Activated CD8-positive, alpha-beta memory T cell treated with anti-CD3 and anti-CD28 coated beads, Interleukin-2, amount 50 U/mL, for 48 hours (primary cell): ENCODE measurements around the gene HDAC8.
A peak's percentile ranks its signal among the peaks of the same experiment; 100 is the strongest.

ENCODE experiments used
- DNase-seq: peaks from one replicate; pipeline ENCODE4 v3.0.0-alpha.2; 2020

HDAC8 gene

GRCh38 chrX:72313707-72314641, 258.7 kb downstream of the HDAC8 start:
- no peak for DNase-seq

DNA sequence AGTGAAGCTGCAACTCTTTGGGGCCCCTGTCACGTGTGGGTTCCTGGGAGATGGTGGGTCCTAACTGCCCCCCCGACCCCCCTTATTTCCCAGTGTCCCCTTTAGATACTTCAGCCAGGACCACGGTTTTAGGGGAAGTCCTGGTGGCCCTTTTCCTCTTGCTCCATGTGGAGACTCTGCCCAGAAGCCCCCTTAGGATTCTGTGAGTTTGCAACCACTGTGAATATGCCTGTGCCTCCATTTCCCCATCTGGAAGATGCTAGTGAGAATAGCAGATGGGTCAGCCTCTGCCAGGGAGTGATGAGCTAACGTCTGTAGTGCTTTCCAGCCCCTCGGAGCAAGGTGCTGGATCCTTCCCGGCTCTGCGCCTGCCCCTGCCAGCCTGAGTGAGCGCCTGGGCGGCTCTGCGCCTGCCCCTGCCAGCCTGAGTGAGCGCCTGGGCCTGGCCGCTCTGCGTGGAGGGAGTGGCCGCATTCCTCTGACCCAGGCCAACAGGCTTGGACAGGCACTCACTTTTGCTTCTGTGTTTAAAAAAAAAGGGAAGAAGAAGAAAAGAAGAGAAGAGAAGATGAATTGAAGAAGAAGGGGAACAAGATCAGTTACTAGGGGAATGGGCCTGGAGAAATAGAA, 260.2 kb downstream of the HDAC8 start:
- no peak for DNase-seq

GRCh38 chrX:72309297-72310071, 263.2 kb downstream of the HDAC8 start:
- DNase-seq: no peak

DNA sequence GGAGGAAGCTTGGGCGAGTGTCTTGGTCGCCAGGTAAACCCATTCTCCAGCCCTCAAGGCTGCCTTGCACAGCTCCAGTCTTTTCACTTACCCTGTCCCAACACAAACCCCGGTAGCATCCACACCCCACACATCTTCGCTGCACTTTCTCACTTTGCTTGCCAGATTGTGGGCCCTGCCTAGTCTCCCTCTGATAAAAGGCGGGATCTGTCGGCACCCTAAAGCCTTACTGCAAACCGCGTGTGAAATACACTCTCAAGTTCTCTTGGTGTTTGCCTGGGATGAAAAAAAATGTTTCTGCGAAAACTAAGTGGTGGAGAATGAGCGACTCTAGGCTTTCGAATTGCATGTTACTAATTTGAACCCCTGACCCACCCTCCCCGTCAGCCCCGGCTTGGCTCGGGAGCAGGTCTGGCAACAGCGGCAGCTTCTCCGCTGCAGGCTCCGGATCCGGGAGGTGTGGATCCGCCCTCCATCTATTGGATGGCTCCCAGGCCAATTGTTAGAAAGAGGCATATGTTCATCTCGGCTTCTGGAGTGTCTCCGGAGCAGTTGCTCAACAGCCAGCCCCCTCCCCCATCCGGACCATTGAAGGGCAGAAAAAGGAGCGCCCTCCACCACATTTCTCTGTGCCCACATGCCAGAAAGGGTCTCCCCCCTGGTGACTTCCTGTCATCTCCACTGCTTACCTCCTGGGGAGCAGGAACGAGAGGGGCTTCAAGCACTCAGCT, 263.9 kb downstream of the HDAC8 start:
- DNase-seq: peak; percentile 48

GRCh38 chrX:72308209-72308565, 264.5 kb downstream of the HDAC8 start:
- DNase-seq: no peak

DNA sequence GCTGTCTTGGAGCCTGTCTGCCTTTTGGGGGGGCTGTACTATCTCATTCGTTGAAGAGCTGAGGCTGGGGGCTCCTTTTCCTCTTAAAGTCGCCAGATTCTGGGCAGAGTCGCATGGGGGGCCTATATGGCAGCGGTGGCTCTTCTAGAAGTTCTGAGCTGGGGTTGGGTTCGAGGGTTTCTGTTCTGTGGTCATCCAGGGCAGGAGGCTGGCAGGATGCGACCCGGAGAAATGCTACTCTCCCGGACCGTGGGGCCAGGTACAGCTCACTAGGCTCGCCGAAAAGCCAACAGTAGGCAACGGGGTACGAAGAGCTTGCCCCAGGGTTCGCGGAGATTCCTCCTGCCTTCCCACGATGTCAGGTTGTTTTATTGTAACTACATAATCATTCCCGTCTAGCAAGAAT, 265.0 kb downstream of the HDAC8 start:
- DNase-seq: peak; percentile 48

DNA sequence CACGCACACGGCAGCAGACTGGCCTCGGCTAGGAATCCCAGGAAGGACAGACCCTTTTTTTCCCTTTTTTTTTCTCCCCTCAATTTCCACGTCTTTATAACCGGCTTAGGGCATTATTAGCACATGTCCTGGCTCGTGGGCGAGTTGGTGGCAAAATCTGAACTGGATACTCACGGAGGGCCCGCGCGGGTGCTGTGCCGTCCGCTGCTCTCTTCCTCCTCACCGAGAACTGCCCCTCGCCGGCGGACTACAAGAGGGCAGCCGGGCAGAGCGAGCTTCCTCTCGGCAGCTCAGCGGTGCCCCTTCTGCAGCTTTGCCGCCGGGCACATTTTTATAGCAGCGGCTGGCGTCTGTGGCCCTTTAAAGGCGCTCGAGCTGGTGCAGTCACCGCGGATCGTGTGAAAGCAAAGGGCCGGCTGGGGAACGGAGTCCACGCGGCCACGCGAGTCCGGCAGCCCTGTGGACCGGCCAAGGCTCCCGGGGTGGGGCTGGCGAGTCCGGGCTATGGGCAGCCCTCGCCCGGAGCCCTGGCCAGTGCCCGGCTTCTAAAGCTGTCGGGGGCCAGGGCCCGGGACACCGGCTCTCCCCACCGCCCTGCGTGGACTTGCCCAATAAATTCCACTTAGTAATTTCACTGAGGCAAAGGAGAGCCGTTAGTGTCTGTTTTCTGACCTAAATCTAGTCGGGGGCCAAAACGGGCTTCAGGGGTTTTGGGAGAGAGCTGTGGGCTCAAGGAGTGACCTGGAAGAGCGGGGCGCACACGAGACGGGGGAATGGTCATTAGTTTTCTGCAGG, 265.6 kb downstream of the HDAC8 start:
- DNase-seq: peak; percentile 52

- no peak for DNase-seq
Measured at GRCh38 chrX:72306085-72306801, 266.4 kb downstream of the HDAC8 start.

DNA sequence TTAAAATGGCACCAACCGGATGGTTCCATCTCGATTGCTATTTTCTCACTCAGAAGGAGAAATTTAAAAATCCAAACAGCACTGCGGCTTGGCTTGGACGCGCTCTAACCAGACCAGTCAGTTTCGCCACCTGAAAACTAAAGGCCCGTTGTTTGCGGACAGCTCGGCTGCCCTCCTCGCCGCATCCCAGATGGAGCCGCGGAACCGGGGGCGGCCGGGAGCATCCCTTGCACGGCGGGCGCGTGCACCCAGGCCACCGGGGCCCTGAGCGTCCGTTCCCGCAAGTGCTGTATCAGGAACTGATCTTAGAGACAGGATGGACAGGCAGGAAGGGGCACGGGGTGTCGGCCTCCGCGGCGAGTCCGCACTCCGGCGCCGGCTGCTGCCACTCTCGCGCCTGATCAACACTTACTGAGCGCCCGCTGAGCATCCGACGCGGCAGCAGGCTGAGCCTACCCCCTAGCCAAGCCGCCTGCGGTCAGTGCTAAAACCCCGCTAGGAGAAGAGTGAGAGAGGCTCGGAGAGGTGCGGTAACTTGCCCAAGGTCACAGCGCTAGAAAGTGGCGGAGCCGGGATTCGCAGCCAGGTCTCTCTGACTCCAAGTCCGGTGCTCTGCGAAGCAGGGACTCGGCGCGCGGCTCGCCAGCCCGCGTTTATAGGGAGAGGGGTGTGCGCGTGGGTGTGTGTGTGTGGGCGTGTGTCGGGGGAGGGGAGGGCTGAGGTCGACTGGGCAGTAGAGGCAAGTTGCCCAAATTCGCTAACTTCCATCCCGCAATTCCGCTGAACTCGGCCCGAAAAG, 267.2 kb downstream of the HDAC8 start, which contains the start of gene CITED1:
Gene CITED1, minus strand, starts transcription at position 629 of the 799 bp plus-strand sequence. CDS start 3,045 bp downstream, outside the sequence.
- peak; percentile 54 for DNase-seq

DNA sequence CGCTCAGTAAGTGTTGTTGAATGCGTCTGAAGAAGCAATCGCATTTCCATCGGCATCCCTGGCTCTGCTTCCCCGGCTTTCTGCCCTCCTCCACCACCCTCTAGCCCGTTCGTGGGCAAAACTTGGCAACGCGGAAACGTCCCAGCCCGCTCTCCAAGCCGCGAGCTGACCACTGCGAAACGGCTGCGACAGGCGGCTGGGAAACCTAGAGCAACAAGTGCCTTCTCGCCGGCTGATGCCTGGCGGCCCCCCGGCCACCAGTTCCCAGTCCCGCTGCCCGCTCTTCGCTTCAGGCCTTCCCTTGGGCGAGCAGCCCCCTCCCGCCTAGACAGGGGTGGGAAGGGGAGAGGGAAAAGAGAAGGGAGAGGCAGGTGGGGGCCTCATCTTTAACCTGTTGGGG, 267.8 kb downstream of the HDAC8 start:
- no peak for DNase-seq

- no peak for DNase-seq
Measured at GRCh38 chrX:72301781-72302180, 270.9 kb downstream of the HDAC8 start.

DNA sequence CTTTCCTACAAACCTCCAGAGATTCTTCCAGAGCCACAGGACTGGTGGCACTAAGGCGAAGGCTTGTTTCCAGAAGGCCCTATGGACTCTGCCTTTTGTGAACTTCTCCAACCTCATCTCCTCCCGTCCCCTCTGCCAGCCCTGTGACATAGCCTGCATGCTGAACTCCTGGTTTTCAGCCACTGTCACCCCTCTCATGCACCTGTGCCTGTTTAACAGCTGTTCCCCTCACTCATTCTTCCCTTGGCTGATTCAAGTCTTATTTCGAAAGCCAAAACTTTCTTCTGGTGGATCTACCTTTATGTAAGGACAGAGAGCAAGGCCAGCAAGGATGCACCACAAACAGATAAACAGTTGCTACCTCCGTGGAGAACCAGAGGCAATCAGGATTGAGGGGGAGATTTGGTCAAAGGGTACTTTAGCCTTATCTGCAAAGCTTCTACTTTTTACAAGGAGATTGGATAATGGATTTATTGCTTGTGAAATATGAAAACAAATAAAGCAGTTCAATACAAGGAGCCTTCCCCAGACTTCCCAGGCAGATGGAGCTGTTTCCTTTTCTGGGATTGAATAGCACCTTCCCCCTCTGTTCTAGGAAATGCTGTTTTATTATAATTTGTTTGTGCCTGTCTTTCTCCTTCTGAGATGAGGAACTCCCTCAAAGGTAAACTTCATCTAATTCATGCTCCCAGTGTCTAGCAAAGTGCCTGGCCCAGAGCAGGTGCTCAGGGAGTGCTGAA, 272.6 kb downstream of the HDAC8 start:
- DNase-seq: no peak

- DNase-seq: no peak
Measured at GRCh38 chrX:72297953-72298730, 274.5 kb downstream of the HDAC8 start.

GRCh38 chrX:72296991-72297390, 275.7 kb downstream of the HDAC8 start:
- no peak for DNase-seq

DNA sequence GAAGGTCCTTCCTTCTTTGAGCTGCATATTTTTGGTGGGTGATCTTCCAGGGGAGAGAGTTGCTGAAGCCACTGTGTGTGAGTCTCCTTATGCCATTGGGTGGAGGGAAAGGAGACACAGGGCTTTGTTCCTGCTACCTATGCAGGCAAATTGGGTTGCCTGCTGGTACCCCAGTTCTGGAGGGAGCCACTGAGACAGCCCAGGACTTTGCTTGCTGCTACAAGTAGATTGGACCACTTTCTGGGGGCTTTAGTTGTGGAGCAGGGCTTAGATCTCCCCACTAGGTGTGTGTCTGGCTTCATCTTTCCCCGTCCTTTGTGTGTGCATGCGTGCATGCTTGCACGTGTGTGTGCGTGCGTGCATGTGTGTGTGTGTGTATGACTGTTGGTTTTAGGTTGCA, 276.9 kb downstream of the HDAC8 start:
- DNase-seq: no peak

DNA sequence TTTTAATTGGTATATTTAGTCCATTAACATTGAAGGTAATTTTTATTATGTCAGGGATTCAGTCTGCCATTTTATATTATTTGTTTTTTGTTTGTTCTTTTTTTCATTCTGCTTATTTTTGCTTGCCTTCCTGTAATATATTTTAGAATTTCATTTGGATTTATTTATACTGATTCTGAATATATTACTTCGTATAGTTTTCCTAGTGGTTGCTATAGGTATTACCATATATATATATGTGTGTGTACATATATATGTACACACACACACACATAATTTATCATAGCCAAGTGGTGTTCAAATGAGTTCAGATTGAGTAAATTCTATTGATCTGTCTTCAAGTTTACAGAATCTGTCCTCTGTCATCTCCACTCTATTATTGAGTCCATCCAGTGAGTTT, 278.1 kb downstream of the HDAC8 start:
- DNase-seq: no peak

- DNase-seq: no peak
Measured at GRCh38 chrX:72282302-72282701, 290.3 kb downstream of the HDAC8 start.

DNA sequence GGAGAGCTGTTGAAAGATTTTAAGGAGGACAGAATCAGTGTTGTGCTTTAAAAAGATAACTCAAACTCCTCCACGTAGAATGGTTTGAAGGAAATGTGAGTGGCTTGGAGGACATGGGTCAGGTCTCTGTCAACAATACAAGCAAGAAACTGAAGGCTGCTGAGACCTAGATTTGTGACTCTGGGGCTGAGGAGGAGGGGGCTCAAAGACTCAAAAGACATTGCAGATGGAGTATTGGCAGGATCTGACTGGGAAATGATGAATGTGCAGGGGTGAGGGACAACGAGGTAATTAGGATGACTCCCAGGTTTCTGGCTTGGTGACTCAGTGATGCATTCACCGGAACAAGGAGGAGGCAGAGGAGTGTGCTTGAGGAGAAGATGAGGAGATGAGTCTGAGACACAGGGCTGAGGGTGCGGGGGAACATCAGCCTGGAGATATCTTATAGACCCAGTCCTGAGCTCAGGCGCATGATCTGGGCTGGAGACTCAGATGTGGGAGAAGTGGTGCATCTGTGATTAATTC, 292.3 kb downstream of the HDAC8 start:
- DNase-seq: no peak
